GM21367 (cell line): ENCODE data around the gene TCAF2.
"Not testable (repeated sequence)": the region's sequence is repeated elsewhere in the genome, so short reads cannot be mapped to it uniquely, and the experiment has no call there.

ENCODE experiments used
- ATAC-seq: cut with Tn5 transposase; IDR thresholded peaks from one replicate; pipeline ENCODE4 v1.9.1; 2021; ENCODE audit not compliant: unreplicated experiment

The TCAF2 gene

GRCh38 chr7:143620646-143621045, at the start of gene TCAF2:
Gene TCAF2, plus strand, starts transcription at chr7:143620974.
- peak; percentile 85 for ATAC-seq

GRCh38 chr7:143571501-143571900, 49.3 kb upstream of the TCAF2 start, which contains the start of gene CTAGE15:
Gene CTAGE15, plus strand, starts transcription at chr7:143571801. Its CDS starts 17 bp downstream, at chr7:143571818.
- not testable (repeated sequence) for ATAC-seq

- not testable (repeated sequence) for ATAC-seq
Observed at GRCh38 chr7:143588183-143588582, 32.6 kb upstream of the TCAF2 start.

- ATAC-seq: not testable (repeated sequence)
Observed at GRCh38 chr7:143589897-143590296, 30.9 kb upstream of the TCAF2 start.

- ATAC-seq: not testable (repeated sequence)
Observed at GRCh38 chr7:143598086-143598485, 22.7 kb upstream of the TCAF2 start.

- ATAC-seq: not testable (repeated sequence)
Observed at GRCh38 chr7:143603549-143603948, 17.2 kb upstream of the TCAF2 start.

GRCh38 chr7:143606088-143606487, 14.7 kb upstream of the TCAF2 start:
- ATAC-seq: not testable (repeated sequence)

- ATAC-seq: not testable (repeated sequence)
Observed at GRCh38 chr7:143615545-143615944, 5.2 kb upstream of the TCAF2 start.

- not testable (repeated sequence) for ATAC-seq
Observed at GRCh38 chr7:143617204-143617603, 3.6 kb upstream of the TCAF2 start.

- peak; percentile 32 for ATAC-seq
Observed at GRCh38 chr7:143620058-143620457, 716 bp upstream of the TCAF2 start.

- ATAC-seq: peak; percentile 33
Observed at GRCh38 chr7:143621175-143621574, 401 bp downstream of the TCAF2 start.

- peak; percentile 30 for ATAC-seq
Observed at GRCh38 chr7:143622130-143622529, 1.4 kb downstream of the TCAF2 start.

- not testable (repeated sequence) for ATAC-seq
Observed at GRCh38 chr7:143630653-143631052, 9.9 kb downstream of the TCAF2 start.

GRCh38 chr7:143632506-143632905, 11.7 kb downstream of the TCAF2 start:
- ATAC-seq: not testable (repeated sequence)

- ATAC-seq: not testable (repeated sequence)
Observed at GRCh38 chr7:143633013-143633618, 12.3 kb downstream of the TCAF2 start.

- not testable (repeated sequence) for ATAC-seq
Observed at GRCh38 chr7:143635364-143636240, 14.8 kb downstream of the TCAF2 start.

- peak; percentile 85 for ATAC-seq
Observed at GRCh38 chr7:143639372-143639771, 18.6 kb downstream of the TCAF2 start.

- ATAC-seq: not testable (repeated sequence)
Observed at GRCh38 chr7:143640528-143641189, 19.9 kb downstream of the TCAF2 start.

- ATAC-seq: not testable (repeated sequence)
Observed at GRCh38 chr7:143646598-143646997, 25.8 kb downstream of the TCAF2 start.

GRCh38 chr7:143649902-143650301, 29.1 kb downstream of the TCAF2 start:
- ATAC-seq: not testable (repeated sequence)

- not testable (repeated sequence) for ATAC-seq
Observed at GRCh38 chr7:143650447-143650846, 29.7 kb downstream of the TCAF2 start.
